GM12891 (cell line): Measurements from ENCODE around the gene GLRX5.

Experiments
- DNase-seq: peaks from one replicate; pipeline ENCODE4 v3.0.0; 2011; ENCODE audit warnings: low spot score; ENCODE audit not compliant: insufficient read length
- FAIRE-seq: peaks from 2 replicates; lab custom pipeline; 2011; peaks lifted over from hg19 to GRCh38; lab: Jason Lieb, UNC
- PAX5 ChIP-seq: IDR thresholded peaks from 2 replicates; pipeline ENCODE4 v1.6.1; 2011; ENCODE audit warnings: low read length, moderate library complexity, mild to moderate bottlenecking; ENCODE audit not compliant: insufficient read depth, severe bottlenecking
- POLR2A ChIP-seq: IDR thresholded peaks from 2 replicates; pipeline ENCODE4 v1.6.1; 2011; ENCODE audit warnings: low read depth, low read length, control low read depth
- POLR2AphosphoS5 ChIP-seq: IDR thresholded peaks from 2 replicates; pipeline ENCODE4 v1.6.1; 2011; ENCODE audit warnings: low read depth, low read length, control low read depth
- POU2F2 ChIP-seq: IDR thresholded peaks from 2 replicates; pipeline ENCODE4 v1.6.1; 2011; ENCODE audit warnings: low read depth, mild to moderate bottlenecking, control low read depth, low read length, moderate library complexity
- SPI1 ChIP-seq: IDR thresholded peaks from 2 replicates; pipeline ENCODE4 v1.6.1; 2011; ENCODE audit warnings: low read depth, low read length, control low read depth
- TAF1 ChIP-seq: IDR thresholded peaks from 2 replicates; pipeline ENCODE4 v1.6.1; 2011; ENCODE audit warnings: low read depth, low read length, control low read depth

Gene GLRX5

DNA sequence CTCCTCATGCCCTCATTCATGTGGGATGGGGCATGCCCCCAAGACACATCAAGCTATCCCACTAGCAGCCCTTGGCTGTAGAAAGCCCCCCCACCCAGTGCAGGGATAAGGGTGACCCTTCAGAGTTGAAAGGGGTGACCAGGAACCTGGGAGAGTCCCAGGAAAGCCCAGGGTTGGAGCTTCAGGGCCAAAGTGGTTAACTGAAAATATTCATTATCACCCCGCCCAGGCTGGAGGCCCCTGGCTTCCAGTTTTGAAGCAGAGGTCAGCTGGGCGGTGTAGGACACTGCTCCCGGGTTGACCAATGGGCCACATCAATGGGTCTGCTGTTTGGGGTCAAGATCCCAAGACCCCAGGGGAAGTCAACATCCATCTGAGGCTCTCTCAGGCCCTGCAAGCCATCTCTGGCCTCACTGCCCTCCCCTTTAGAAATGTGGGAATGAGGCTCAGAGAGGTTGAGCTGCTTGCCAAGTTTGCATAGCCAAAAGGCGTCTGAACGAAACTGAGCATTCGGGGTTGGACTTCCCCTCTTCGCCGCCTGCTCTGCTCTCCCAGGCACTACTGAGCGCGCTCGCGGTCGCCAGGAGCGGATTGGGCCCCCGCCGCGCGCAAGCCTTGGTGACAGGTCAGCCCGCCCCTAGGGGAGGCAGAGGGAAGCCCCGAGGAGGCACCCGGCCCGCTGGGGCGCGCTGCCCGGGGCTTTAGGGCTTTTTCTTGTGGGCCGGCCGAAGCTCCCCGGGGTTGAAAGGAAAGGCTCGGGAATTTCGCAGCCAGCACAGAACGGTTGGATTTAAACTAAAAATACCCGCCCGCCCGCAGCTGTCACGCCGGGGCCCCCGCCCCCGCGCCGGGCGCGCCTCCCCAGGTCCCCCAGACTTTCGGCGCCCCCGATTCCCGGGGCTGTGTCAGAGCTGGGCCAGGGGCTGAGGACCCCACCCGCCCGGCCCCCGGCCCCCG, 19.0 kb upstream of the GLRX5 start:
- peak; percentile 91 for DNase-seq
- peak; percentile 94 for FAIRE-seq
- TF ChIP-seq POU2F2 (peak; percentile 73; the same call in 1 of the 2 replicates), SPI1 (peak; percentile 79), POLR2AphosphoS5 (peak; percentile 32; the same call in 1 of the 2 replicates), TAF1 (no peak), PAX5 (no peak), POLR2A (0 out of 2 replicates have a peak, but pooled peaks have one; percentile 30)

DNA sequence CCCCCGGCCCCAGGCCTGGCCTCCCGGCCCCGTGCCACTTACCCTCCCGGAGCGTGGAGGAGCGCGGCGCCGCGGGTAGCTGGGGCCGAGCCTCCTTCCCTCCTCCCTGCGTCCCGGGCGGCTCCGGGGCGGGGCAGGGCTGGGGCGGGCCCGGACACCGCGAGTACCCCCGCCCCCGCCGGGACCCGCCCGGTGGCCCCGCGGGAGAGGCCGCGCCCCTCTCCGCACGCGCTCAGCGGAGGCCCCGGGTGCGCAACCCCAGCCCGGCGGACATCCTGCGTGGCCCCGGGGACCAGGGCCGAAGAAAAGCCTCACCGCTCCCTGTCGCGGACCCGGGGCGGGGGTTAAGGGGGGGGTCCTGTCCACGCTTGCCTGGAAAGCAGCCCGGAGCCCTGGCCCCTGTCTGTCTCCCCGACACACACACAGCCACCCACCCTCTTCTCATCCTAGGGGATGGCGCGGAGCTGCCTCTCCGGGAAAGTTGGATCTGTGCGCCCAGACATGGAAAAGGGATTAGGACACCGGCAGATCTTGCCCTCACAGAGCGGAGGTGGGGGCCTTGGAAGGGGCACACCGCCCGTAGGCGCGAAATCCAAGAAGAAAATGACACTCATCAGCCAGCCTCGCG, 18.2 kb upstream of the GLRX5 start, which contains the start of gene SYNE3:
TSS of gene SYNE3 (minus strand) at position 97 of the 628 bp plus-strand sequence. CDS start 40,829 bp downstream, outside the sequence.
- peak; percentile 71 for DNase-seq
- peak; percentile 26 for FAIRE-seq
- TF ChIP-seq SPI1 (no peak), PAX5 (no peak), POLR2A (no peak), POLR2AphosphoS5 (no peak), TAF1 (no peak), POU2F2 (no peak)

DNA sequence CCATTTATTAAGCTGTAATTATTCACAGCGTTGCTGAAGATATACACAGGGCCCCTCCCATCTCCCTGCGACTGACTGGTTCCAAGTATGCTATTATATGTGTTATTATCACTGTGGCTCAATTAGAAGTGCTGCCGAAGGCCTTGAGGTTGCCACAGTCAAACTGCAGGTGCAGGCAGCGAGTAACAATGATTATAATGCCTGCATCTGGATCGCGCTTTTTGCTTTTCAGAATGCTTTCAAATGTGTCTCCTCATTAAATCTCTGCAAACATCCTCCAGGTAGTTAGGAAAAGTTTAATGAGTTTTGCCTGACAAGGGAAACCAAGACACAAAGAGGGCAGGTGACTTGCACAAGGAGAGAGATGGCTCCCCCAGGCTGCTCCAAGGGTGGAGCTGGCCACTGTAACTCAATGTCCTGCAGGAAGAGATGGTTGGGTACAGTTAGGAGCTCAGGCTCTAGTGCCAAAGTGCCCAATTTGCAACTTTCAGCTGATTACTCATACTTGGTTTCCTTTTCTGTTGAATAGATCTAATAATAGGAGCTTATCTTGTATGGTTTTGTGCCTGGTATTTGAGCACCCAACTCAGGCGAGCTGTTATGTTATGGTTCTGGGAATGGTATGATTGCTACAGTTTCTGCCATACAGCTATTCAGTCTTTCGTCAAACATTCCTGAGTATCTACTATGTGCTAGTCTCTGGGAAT, 16.7 kb upstream of the GLRX5 start:
- FAIRE-seq (no peak), DNase-seq (no peak)
- TF ChIP-seq POU2F2 (no peak), TAF1 (no peak), SPI1 (no peak), POLR2AphosphoS5 (no peak), PAX5 (no peak), POLR2A (no peak)

DNA sequence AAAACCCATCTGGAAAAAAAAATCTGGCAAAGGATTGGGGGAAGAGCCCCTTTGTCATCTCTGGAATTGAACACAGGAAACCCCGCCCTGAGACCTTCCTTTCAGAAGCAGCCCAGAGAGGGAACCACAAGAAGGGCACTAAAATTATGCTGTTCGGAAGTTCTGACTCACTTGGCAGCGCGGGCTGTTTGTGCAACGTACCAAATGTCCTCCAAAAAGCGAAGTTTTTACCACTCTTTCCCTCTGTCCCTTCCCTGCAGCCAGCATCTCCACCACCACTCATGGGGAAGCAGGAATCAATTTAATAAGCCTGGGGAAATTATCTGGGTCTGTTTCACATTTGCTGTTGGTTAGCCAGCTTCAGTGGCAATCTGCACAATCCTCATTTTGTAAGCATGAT, 15.2 kb upstream of the GLRX5 start:
- FAIRE-seq, result peak; percentile 69
- no peak for DNase-seq
- TF ChIP-seq POU2F2 (no peak), SPI1 (no peak), PAX5 (no peak), TAF1 (no peak), POLR2A (no peak), POLR2AphosphoS5 (no peak)

DNA sequence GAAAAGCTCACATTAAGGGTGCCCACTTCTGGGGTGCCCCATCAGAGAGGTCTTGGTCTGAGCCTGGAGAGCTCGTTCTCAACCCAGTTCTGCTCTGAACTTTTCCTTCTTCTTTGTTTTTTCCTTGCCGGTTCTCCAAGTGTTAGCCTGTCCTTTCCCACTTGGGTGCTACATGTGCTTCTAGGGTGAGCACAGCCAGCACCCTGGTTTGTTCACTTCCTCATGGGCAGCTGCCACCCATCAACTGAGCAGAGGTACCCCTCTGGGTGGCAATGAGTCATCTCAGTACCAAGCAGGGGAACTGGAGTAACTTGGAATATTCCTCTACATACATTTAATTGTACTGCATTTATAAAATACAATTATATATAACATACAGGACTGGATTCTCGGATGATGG, 14.5 kb upstream of the GLRX5 start:
- peak; percentile 35 for FAIRE-seq
- TF ChIP-seq POLR2A (no peak), SPI1 (peak; percentile 42; the same call in 1 of the 2 replicates)
- DNase-seq, result no peak

DNA sequence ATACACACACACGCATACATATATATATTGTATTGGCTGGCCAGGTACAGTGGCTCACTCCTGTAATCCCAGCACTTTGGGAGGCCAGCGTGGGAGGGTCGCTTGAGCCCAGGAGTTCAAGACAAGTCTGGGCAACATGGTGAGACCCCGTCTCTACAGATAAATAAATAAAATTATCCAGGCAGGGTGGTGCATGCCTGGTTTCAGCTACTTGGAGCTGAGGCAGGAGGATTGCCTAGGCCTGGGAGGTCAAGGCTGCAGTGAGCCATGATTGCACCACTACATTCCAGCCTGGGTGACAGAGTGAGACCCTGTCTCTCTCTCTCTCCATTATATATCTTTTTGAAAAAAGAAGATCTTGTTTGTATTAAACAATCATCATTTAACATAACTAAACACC, 13.8 kb upstream of the GLRX5 start:
- TF ChIP-seq SPI1 (no peak), PAX5 (no peak), POLR2A (no peak), POU2F2 (no peak), TAF1 (no peak), POLR2AphosphoS5 (no peak)
- FAIRE-seq (no peak), DNase-seq (no peak)

DNA sequence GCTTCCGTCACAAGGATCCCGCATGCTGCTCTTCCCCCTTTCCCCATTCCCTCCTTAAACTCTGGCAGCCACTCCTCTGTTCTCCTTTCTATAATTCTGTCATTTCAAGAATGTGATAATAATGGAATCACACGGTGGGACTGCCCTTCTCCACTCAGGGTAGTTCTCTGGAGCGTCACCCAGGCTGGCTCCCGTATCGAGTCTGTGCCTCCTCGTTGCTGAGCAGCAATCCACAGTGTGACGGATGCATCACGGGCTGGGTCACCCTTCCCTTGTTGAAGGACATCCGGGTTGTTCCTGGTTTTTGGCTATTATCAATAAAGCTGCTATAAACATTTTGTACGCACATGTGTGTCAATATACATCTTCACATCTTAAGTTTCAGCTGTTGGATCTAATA, 12.7 kb upstream of the GLRX5 start:
- no peak for FAIRE-seq
- no peak for TF ChIP-seq POU2F2
- no peak for TF ChIP-seq SPI1
- TF ChIP-seq POLR2AphosphoS5, result no peak
- TF ChIP-seq PAX5, result no peak
- no peak for TF ChIP-seq POLR2A
- TF ChIP-seq TAF1, result no peak
- no peak for DNase-seq

DNA sequence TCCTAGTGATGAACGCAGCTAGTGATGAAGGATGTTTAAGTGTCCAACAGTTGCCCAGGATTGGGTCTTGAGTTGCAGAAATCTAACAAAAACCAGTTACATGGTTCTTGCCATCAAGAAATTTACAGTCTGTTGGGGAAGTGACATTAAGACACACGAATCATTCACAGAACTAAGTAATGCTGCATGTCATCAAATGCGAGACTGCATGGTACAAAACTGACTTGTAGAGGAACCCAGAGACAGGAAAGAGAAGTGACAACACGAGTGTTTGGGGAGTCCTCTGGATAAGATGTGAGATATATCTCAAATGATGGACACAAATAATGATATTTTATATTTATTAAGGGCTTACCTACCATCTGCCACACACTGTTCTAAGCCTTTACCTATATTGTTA, 12.3 kb upstream of the GLRX5 start:
- DNase-seq (no peak), FAIRE-seq (no peak)
- no peak for TF ChIP-seq POLR2AphosphoS5
- TF ChIP-seq SPI1, result no peak
- TF ChIP-seq POU2F2, result no peak
- TF ChIP-seq TAF1, result no peak
- TF ChIP-seq POLR2A, result no peak
- TF ChIP-seq PAX5, result no peak

DNA sequence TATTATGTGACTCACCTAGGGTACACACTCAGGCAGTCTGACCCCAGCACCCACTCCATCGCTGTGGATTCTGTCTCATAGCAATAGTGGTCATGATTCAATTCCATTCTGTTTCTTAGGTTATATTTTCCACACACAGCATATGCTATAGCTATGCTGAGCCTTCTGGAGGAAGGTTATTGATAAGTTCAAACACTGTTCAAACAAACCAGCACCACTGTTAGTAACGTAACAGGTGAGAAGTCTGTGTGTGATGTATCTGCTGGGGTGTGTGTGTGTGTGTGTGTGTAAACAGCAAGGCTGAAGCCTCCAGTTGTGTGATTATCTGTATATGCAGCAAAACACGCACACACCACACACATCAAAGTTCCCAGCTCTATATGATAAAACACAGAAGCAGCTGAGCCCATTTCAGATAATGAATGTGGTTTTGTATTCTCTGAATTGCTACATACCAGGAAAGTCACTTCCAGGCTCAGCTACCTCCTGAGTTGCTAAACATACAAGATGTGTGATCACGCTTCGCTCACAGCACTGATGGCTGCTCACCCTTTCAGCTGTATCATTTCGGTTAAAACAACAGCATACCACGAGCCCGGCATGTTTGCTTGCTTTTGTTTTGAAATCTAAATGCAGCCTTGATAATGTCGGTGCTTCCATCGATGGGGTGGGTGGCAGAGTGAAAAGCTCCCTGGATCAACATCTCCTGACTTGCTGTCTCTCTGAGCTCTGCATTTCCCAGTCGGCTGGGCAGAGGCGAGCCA, 11.6 kb upstream of the GLRX5 start:
- TF ChIP-seq POLR2A (no peak), TAF1 (no peak), SPI1 (no peak), POU2F2 (no peak), POLR2AphosphoS5 (no peak), PAX5 (no peak)
- no peak for FAIRE-seq
- DNase-seq, result no peak
